ENCODE results near the gene VASP.

- no peak for TF ChIP-seq POLR2A (IDR thresholded peaks at IDR 0.05; ENCODE audit: low read length)
- no peak for TF ChIP-seq GATA1 (IDR thresholded peaks at IDR 0.05; ENCODE audit: low read depth, low read length)
Measured at GRCh38 chr19:45517238-45517637, 10.0 kb downstream of the VASP start.
